Measurements from ENCODE around the gene PDZK1IP1.

The PDZK1IP1 gene

GRCh38 chr1:47223174-47223920, 33.5 kb upstream of the PDZK1IP1 start:
- TF ChIP-seq CTCF (IDR thresholded peaks at IDR 0.05; ENCODE audit: low read length, missing control alignments), result no peak
- DNase-seq (ENCODE audit: low read depth), result no peak
- no peak overlapping the region for H3K4me3 ChIP-seq (replicated peaks; ENCODE audit: low read depth, low read length)

- DNase-seq (ENCODE audit: low read depth), result no peak
- no peak overlapping the region for H3K4me3 ChIP-seq (replicated peaks; ENCODE audit: low read depth, low read length)
- no peak for TF ChIP-seq CTCF (IDR thresholded peaks at IDR 0.05; ENCODE audit: low read length, missing control alignments)
Observed at GRCh38 chr1:47222476-47222875, 32.6 kb upstream of the PDZK1IP1 start.

GRCh38 chr1:47219590-47220220, 29.9 kb upstream of the PDZK1IP1 start:
- DNase-seq (ENCODE audit: low read depth), result no peak

GRCh38 chr1:47219001-47219400, 29.2 kb upstream of the PDZK1IP1 start:
- TF ChIP-seq CTCF (IDR thresholded peaks at IDR 0.05; ENCODE audit: low read length, missing control alignments), result no peak
- DNase-seq (ENCODE audit: low read depth), result no peak
- no peak overlapping the region for H3K4me3 ChIP-seq (replicated peaks; ENCODE audit: low read depth, low read length)

More at GRCh38 chr1:47219590-47220220, 29.9 kb upstream of the PDZK1IP1 start:
- TF ChIP-seq CTCF (IDR thresholded peaks at IDR 0.05; ENCODE audit: low read length, missing control alignments), result no peak
- no peak overlapping the region for H3K4me3 ChIP-seq (replicated peaks; ENCODE audit: low read depth, low read length)

GRCh38 chr1:47216278-47217059, 26.6 kb upstream of the PDZK1IP1 start:
- no peak overlapping the region for H3K4me3 ChIP-seq (replicated peaks; ENCODE audit: low read depth, low read length)
- DNase-seq (ENCODE audit: low read depth), result no peak
- no peak for TF ChIP-seq CTCF (IDR thresholded peaks at IDR 0.05; ENCODE audit: low read length, missing control alignments)

GRCh38 chr1:47215713-47216112, 25.9 kb upstream of the PDZK1IP1 start:
- no peak for TF ChIP-seq CTCF (IDR thresholded peaks at IDR 0.05; ENCODE audit: low read length, missing control alignments)
- H3K4me3 ChIP-seq (replicated peaks; ENCODE audit: low read depth, low read length), result no peak overlapping the region
- no peak for DNase-seq (ENCODE audit: low read depth)
